Suprapubic skin (tissue), 4 donors: ENCODE data around the gene PCDH12.

Experiments used
- EP300 ChIP-seq: sonication (generic); formaldehyde crosslinking; IDR thresholded peaks from one replicate; pipeline ENCODE4 v1.6.1; 2017; ENCODE audit warnings: antibody characterized with exemption
- POLR2A ChIP-seq, 2 donors: fragments of 450-650 bp; IDR thresholded peaks; one replicate each; pipeline ENCODE4 v1.6.1; 2017; ENCODE audit warnings: antibody characterized with exemption in 2 of 2, mild to moderate bottlenecking in 2 of 2, moderate library complexity in 2 of 2
- POLR2AphosphoS5 ChIP-seq, 3 donors: sonication (generic); formaldehyde crosslinking; IDR thresholded peaks; one replicate each; pipeline ENCODE4 v1.6.1; 2017; ENCODE audit warnings: antibody characterized with exemption in 3 of 3
- TF ChIP-seq, protein P1 (sequence below), 2 donors: fragments of 200-600 bp in 1 of 2; fragments of 450-650 bp in 1 of 2; sonication (generic) in 1 of 2; IDR thresholded peaks; one replicate each; pipeline ENCODE4 v1.5.1; 2016 to 2019; ENCODE audit warnings: antibody characterized with exemption in 2 of 2, mild to moderate bottlenecking in 1 of 2, moderate library complexity in 1 of 2

DNA sequence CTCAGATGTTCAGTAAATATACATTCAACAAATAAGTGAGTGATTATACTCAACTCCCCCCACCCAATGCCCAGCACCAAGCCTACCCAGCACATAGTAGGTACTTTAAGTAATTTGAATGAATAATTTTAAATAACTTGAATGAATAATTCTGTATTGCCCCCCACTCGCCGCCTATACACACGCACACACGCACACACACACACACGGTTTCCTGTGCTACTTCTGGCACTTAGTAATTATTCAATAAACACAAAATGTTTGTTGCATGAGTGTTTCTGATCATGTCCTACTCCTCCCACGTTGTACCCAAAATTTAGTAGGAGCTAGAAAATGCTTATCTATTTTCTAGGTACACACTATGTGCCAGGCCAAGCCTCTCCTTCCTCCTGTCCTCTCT is 16.2 kb downstream of the PCDH12 start:
- TF ChIP-seq, protein P1, sequence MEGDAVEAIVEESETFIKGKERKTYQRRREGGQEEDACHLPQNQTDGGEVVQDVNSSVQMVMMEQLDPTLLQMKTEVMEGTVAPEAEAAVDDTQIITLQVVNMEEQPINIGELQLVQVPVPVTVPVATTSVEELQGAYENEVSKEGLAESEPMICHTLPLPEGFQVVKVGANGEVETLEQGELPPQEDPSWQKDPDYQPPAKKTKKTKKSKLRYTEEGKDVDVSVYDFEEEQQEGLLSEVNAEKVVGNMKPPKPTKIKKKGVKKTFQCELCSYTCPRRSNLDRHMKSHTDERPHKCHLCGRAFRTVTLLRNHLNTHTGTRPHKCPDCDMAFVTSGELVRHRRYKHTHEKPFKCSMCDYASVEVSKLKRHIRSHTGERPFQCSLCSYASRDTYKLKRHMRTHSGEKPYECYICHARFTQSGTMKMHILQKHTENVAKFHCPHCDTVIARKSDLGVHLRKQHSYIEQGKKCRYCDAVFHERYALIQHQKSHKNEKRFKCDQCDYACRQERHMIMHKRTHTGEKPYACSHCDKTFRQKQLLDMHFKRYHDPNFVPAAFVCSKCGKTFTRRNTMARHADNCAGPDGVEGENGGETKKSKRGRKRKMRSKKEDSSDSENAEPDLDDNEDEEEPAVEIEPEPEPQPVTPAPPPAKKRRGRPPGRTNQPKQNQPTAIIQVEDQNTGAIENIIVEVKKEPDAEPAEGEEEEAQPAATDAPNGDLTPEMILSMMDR (IDR thresholded peaks at IDR 0.05), result no peak
- TF ChIP-seq POLR2AphosphoS5 (IDR thresholded peaks at IDR 0.05), result no peak
- TF ChIP-seq POLR2A (IDR thresholded peaks at IDR 0.05), result no peak
- no peak for TF ChIP-seq EP300
